ENCODE data around the gene ZFYVE21.

Gene ZFYVE21

DNA sequence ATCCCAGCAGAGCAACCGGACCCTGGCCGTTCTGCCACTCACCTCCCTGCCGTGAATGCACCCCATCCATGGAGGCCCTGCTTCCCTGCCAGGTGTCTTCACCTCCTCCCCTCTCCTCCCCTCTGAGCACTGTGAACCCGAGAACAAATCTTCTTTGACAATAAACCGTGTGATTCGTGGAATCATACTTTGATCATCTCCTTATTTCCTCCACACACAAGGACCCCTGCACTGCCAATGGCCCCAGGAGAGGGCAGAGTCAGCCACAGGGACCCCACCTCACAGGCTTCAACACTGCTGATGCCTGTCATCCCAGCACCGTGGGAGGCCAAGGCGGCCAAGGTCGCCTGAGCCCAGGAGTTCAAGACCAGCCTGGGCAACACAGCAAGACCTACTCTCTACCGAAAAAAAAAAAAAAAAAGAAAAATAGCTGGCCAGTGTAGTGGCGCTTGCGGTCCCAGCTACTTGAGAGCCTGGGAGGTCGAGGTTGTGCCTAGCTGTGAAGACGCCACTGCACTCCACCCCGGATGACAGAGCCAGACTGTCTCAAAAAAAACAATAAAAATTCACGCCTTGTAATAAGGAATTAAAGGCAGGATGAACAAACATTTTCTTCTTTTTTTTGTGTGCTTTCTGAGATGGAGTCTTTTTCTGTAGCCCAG is 1.4 kb upstream of the ZFYVE21 start:
- H3K27ac ChIP-seq, result no peak overlapping the region
- TF ChIP-seq CTCF (IDR thresholded peaks at IDR 0.05; ENCODE audit: low read depth, low read length, missing control alignments), result no peak
- DNase-seq, result no peak
- H3K36me3 ChIP-seq (replicated peaks), result peaks cover 5% of the 10 kb centered on the region
- H3K27me3 ChIP-seq (replicated peaks), result no peaks in the 10 kb centered on the region
- H3K4me3 ChIP-seq (ENCODE audit: low read depth, low read length), result peak overlapping the region; percentile 54
- in situ Hi-C loops (cut with HindIII; ENCODE audit: low pct_ligation_motif_present, low sequenced_read_pairs), result no loop called here

GRCh38 chr14:103716091-103716801 is 636 bp downstream of the ZFYVE21 start:
- no peaks in the 10 kb centered on the region for H3K36me3 ChIP-seq (replicated peaks)
- no peaks in the 10 kb centered on the region for H3K27me3 ChIP-seq (replicated peaks)
- no peak for DNase-seq
- TF ChIP-seq CTCF (IDR thresholded peaks at IDR 0.05; ENCODE audit: low read depth, low read length, missing control alignments), result no peak
- peak overlapping the region; percentile 76 for H3K4me3 ChIP-seq (ENCODE audit: low read depth, low read length)
- in situ Hi-C loops (cut with HindIII; ENCODE audit: low pct_ligation_motif_present, low sequenced_read_pairs), result no loop called here
- no peak overlapping the region for H3K27ac ChIP-seq

DNA sequence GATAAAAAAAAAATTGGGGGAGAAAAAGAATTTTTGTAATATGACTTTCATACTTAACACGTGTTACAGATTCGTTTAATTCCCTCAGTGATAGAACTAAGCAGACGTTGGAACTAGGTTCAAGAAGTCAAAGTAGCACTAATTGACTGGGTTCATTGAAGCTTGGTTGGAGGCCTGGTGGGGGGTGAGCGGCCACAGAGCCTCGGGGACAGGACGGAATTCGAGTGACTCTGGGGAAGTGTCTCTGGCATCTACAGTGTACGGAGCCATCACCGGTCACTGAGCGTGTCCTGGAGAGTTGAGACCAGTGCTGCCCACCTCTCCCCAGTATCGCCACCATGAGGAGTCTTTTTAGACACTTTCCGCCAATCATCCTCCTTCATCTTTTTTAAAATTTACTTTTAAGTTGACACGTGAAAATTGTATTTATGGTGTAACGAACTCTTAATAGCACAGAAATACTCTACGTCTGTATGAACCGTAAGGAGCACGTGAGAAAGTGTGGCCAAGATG is 1.3 kb downstream of the ZFYVE21 start:
- in situ Hi-C loops (cut with HindIII; ENCODE audit: low pct_ligation_motif_present, low sequenced_read_pairs), result no loop called here
- H3K36me3 ChIP-seq (replicated peaks), result no peaks in the 10 kb centered on the region
- DNase-seq, result no peak
- H3K27me3 ChIP-seq (replicated peaks), result no peaks in the 10 kb centered on the region
- TF ChIP-seq CTCF (IDR thresholded peaks at IDR 0.05; ENCODE audit: low read depth, low read length, missing control alignments), result no peak
- H3K4me3 ChIP-seq (ENCODE audit: low read depth, low read length), result peak overlapping the region; percentile 76
- no peak overlapping the region for H3K27ac ChIP-seq

- no peak for TF ChIP-seq CTCF (IDR thresholded peaks at IDR 0.05; ENCODE audit: low read depth, low read length, missing control alignments)
- in situ Hi-C loops (cut with HindIII; ENCODE audit: low pct_ligation_motif_present, low sequenced_read_pairs), result no loop called here
- H3K36me3 ChIP-seq (replicated peaks), result no peaks in the 10 kb centered on the region
- H3K4me3 ChIP-seq (ENCODE audit: low read depth, low read length), result no peak overlapping the region
- H3K27ac ChIP-seq, result no peak overlapping the region
- no peaks in the 10 kb centered on the region for H3K27me3 ChIP-seq (replicated peaks)
- no peak for DNase-seq
Observed at GRCh38 chr14:103718572-103718971, 3.0 kb downstream of the ZFYVE21 start.

DNA sequence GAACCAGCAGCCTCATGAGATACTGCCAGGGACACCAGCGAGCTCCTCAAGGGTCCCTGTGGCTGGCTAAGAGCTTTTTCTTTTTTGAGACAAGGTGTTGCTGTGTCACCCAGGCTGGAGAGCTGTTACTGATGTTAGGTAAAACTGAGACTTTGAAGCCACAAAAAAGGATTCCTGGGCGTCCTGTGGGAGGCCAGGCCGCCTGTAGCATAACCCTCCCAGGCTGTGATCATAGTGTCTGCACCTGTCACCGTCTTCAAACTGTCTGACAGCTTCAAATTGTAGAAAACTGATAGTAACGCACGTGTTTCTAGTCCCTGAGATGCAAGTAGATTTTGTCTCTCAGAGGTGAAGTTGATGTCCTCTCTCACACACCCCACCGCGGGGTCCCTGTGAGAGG is 4.1 kb downstream of the ZFYVE21 start:
- TF ChIP-seq CTCF (IDR thresholded peaks at IDR 0.05; ENCODE audit: low read depth, low read length, missing control alignments), result no peak
- DNase-seq, result no peak
- no peak overlapping the region for H3K4me3 ChIP-seq (ENCODE audit: low read depth, low read length)
- no peaks in the 10 kb centered on the region for H3K27me3 ChIP-seq (replicated peaks)
- in situ Hi-C loops (cut with HindIII; ENCODE audit: low pct_ligation_motif_present, low sequenced_read_pairs), result no loop called here
- H3K27ac ChIP-seq, result no peak overlapping the region
- H3K36me3 ChIP-seq (replicated peaks), result no peaks in the 10 kb centered on the region

Data from brain microvascular endothelial cell (primary cell).